Endothelial cell (in vitro differentiated cells): ENCODE measurements around the gene DYRK1B. TPM values are rescaled to one million over a fixed set of nuclear protein-coding genes. Genes with fewer than 3 reads are reported as not detected.

Source experiments
- DNase-seq: peaks from one replicate; pipeline ENCODE4 v3.0.0; 2021; ENCODE audit warnings: low spot score
- H3K27ac Mint-ChIP-seq: one replicate; pipeline ENCODE4 v1.8.0; 2021; ENCODE audit warnings: mixed read lengths, inconsistent platforms; ENCODE audit not compliant: unreplicated experiment
- H3K27me3 Mint-ChIP-seq: one replicate; pipeline ENCODE4 v1.8.0; 2021; ENCODE audit warnings: mild to moderate bottlenecking, moderate library complexity, mixed read lengths, inconsistent platforms; ENCODE audit not compliant: unreplicated experiment
- H3K36me3 Mint-ChIP-seq: one replicate; pipeline ENCODE4 v1.8.0; 2021; ENCODE audit warnings: mild to moderate bottlenecking, low read depth, mixed read lengths, inconsistent platforms; ENCODE audit not compliant: unreplicated experiment
- H3K4me1 Mint-ChIP-seq: one replicate; pipeline ENCODE4 v1.8.0; 2021; ENCODE audit warnings: mild to moderate bottlenecking, mixed read lengths, inconsistent platforms; ENCODE audit not compliant: unreplicated experiment
- H3K4me3 Mint-ChIP-seq: one replicate; pipeline ENCODE4 v1.8.0; 2021; ENCODE audit warnings: mild to moderate bottlenecking, mixed read lengths, inconsistent platforms; ENCODE audit not compliant: unreplicated experiment
- H3K9me3 Mint-ChIP-seq: one replicate; pipeline ENCODE4 v1.8.0; 2021; ENCODE audit warnings: mixed read lengths, inconsistent platforms; ENCODE audit not compliant: unreplicated experiment
- total RNA-seq: library from RNA; stranded (reverse); fragmentation: NEBNext Ultra II Directional; extraction: Animal tissue kit (Norgen Biotek cat#: 25700); gene quantifications from one replicate; pipeline ENCODE4 v1.2.1, GENCODE V29; 2021; ENCODE audit not compliant: unreplicated experiment
- TF ChIP-seq, protein P1 (sequence below): fragments of 200-600 bp; sonication (generic); IDR thresholded peaks from one replicate; pipeline ENCODE4 v1.5.0; 2021; ENCODE audit warnings: antibody characterized with exemption; ENCODE audit not compliant: unreplicated experiment

DYRK1B gene
- total RNA-seq, 1 donor from 2014 or later, result 29.5 TPM

DNA sequence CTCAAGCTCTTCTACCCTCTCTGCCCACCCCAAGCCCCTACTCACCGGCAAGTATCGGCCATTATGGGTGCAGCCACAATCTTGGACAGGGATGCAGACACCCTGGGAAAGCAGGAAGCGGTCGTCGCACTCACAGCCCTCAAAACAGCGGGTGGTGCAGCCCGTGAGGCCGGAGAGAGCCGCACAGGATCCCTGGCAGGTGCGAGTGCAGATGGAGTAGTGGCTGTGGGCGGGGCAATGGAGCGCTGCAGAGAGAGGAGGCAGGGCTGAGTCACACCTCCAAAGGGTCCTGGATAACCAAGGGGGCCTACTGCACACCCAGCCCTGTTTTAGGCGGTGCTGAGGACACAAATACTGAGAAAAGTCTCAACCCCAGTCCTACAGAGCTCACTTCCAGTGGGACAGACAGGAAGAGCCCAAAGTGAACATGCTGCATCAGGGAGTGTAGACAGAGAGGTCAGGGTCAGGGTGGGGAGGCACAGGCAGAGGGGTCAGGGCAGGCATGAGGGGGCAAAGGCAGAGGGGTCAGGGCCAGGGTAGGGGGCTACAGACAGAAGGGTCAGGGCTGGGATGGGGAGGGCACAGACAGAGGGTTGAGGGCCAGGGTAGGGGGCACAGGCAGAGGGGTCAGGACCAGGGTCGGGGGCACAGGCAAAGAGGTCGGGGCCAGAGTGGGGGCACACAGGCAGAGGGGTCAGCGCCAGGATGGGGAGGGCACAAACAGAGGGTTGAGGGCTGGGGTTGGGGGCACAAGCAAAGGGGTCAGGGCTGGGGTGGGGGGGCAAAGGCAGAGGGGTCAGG lies 36.4 kb upstream of the DYRK1B start:
- Mint-ChIP-seq H3K36me3 (no peaks in the 10 kb centered on the region), H3K27ac (no peak overlapping the region), H3K4me3 (no peak overlapping the region), H3K9me3 (no peaks in the 10 kb centered on the region), H3K4me1 (peaks cover 5% of the 10 kb centered on the region), H3K27me3 (peaks cover 3% of the 10 kb centered on the region)
- DNase-seq, result no peak
- TF ChIP-seq, protein P1, sequence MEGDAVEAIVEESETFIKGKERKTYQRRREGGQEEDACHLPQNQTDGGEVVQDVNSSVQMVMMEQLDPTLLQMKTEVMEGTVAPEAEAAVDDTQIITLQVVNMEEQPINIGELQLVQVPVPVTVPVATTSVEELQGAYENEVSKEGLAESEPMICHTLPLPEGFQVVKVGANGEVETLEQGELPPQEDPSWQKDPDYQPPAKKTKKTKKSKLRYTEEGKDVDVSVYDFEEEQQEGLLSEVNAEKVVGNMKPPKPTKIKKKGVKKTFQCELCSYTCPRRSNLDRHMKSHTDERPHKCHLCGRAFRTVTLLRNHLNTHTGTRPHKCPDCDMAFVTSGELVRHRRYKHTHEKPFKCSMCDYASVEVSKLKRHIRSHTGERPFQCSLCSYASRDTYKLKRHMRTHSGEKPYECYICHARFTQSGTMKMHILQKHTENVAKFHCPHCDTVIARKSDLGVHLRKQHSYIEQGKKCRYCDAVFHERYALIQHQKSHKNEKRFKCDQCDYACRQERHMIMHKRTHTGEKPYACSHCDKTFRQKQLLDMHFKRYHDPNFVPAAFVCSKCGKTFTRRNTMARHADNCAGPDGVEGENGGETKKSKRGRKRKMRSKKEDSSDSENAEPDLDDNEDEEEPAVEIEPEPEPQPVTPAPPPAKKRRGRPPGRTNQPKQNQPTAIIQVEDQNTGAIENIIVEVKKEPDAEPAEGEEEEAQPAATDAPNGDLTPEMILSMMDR, result no peak

DNA sequence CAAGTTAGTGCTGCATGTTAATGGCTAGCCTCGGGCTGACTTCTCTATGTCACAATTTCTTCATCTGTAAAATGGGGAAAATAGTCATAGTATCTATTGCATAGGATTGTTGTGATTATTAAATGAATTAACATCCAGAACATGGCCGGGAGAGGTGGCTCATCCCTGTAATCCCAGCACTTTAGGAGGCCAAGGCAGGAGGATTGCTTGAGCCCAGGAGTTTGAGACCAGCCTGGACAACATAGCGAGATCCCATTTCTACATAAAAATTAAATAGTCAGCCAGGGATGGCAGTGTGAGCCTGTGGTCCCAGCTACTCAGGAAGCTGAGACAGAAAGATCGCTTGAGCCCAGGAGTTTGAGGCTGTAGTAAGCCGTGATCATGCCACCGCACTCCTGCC lies 34.0 kb upstream of the DYRK1B start:
- TF ChIP-seq, protein P1, result no peak
- H3K36me3 Mint-ChIP-seq, result no peaks in the 10 kb centered on the region
- H3K27me3 Mint-ChIP-seq, result peaks cover 1% of the 10 kb centered on the region
- no peaks in the 10 kb centered on the region for H3K9me3 Mint-ChIP-seq
- H3K4me1 Mint-ChIP-seq, result peaks cover 5% of the 10 kb centered on the region
- no peak for DNase-seq
- no peak overlapping the region for H3K4me3 Mint-ChIP-seq
- H3K27ac Mint-ChIP-seq, result no peak overlapping the region

DNA sequence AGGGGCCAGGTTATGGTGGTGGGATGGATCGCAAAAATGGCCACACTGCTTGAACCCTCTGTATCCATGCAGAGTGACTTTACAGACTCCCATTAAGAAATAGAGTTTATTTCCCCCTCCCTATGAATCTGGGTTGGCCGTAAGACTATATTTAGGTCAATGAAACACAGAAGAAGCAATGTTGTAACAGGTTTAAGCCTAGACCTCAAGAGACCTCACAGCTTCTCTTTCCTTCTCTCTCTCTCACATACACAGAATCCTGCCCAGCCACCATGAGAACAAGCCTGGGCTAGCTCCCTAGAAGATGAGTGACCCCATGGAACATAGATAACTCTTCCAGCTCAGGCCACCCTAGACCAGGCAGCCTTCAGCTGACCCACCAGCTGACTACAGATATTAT lies 33.2 kb upstream of the DYRK1B start:
- Mint-ChIP-seq H3K27ac (no peak overlapping the region), H3K27me3 (no peaks in the 10 kb centered on the region), H3K4me3 (no peak overlapping the region), H3K4me1 (peaks cover 5% of the 10 kb centered on the region), H3K9me3 (no peaks in the 10 kb centered on the region), H3K36me3 (no peaks in the 10 kb centered on the region)
- DNase-seq, result no peak
- TF ChIP-seq, protein P1, result no peak

DNA sequence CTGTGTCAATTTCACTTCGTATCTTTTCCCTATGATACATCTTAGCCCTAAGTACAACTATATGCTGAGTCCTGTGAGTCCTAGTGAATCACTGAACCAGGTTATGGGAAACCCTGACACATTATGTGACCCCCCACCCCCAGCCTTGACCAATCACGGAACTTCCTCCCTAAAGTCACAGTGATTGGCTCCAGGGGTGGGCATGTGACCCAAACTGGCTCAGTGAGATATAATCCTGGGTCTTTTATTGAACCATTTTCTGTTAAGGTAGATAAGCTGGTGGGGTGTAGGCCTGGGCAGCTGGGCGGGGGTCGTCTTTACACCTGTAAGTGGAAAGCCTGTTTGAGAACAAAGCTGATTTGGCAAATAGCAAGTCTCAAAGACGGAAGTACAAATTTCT lies 32.0 kb upstream of the DYRK1B start:
- Mint-ChIP-seq H3K4me1 (peaks cover 5% of the 10 kb centered on the region), H3K27ac (no peak overlapping the region), H3K9me3 (no peaks in the 10 kb centered on the region), H3K27me3 (no peaks in the 10 kb centered on the region), H3K36me3 (no peaks in the 10 kb centered on the region), H3K4me3 (no peak overlapping the region)
- no peak for DNase-seq
- TF ChIP-seq, protein P1, result no peak

DNA sequence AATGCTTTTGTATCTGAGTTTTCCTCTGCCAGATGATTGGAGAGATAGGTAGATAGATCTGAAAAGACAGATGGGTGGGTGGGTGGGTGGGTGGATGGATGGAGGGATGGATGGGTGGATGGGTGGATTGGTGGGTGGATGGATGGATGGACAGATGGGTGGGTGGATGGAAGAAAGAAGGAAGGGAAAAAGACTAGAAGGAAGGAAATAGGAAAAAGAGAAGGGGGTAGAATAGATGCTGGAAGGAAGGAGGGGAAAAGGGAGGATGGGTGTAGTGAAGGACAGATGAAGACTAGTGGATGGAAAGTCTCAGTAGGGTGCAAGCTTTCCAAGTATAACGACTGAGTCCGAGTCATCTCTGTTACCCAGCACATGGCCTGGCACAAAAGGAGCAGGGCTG lies 31.2 kb upstream of the DYRK1B start:
- H3K9me3 Mint-ChIP-seq, result no peaks in the 10 kb centered on the region
- no peak for DNase-seq

More for the DNA sequence above, 31.2 kb upstream of the DYRK1B start:
- H3K4me3 Mint-ChIP-seq, result no peak overlapping the region
- no peak overlapping the region for H3K27ac Mint-ChIP-seq
- TF ChIP-seq, protein P1, result no peak
- H3K27me3 Mint-ChIP-seq, result no peaks in the 10 kb centered on the region
- H3K4me1 Mint-ChIP-seq, result peaks cover 3% of the 10 kb centered on the region
- no peaks in the 10 kb centered on the region for H3K36me3 Mint-ChIP-seq
